GM18526 (cell line): Measurements from ENCODE around the gene CENPB.

Experiments
- POLR2A ChIP-seq: IDR thresholded peaks from 3 replicates; pipeline ENCODE4 v1.6.1; 2011; ENCODE audit not compliant: insufficient read length; ENCODE audit errors: extremely low read depth

The CENPB gene

DNA sequence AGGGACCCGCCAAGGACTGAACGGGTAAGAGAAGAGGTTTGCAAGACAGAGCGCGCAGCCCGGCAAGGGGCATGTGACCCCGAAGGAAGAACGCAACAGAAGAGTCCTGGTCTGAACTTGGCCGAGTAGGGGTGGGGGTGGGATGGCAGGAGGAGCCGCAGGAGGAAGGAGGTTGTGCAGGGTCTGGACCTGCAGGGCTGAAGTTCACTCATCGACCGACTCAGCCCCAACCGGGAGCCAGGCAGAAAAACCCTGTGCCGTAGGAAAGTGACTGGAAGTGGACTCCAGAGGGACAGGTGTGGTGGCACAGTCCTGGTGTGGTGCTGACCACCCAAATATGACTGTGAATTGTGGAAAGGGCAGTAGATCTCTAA lies 34.2 kb downstream of the CENPB start:
- TF ChIP-seq POLR2A, result no peak

GRCh38 chr20:3751675-3752385 lies 34.7 kb downstream of the CENPB start:
- TF ChIP-seq POLR2A, result no peak

DNA sequence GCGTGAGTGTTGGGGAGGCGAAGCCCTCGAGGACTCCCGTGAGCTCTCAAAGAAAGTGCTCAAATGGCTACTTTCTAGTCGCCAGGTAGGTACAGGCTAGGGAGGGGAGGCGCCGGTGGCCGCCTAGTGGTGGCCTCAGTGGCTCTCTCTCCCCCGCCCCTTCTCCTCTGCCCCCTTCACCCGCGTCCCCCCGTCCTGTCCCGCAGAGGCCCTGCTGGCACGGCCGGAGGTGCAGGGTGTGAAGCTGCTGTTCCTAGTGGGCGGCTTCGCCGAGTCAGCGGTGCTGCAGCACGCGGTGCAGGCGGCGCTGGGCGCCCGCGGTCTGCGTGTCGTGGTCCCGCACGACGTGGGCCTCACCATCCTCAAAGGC lies 35.2 kb downstream of the CENPB start:
- no peak for TF ChIP-seq POLR2A

GRCh38 chr20:3749689-3750531 lies 36.6 kb downstream of the CENPB start:
- TF ChIP-seq POLR2A, result no peak

DNA sequence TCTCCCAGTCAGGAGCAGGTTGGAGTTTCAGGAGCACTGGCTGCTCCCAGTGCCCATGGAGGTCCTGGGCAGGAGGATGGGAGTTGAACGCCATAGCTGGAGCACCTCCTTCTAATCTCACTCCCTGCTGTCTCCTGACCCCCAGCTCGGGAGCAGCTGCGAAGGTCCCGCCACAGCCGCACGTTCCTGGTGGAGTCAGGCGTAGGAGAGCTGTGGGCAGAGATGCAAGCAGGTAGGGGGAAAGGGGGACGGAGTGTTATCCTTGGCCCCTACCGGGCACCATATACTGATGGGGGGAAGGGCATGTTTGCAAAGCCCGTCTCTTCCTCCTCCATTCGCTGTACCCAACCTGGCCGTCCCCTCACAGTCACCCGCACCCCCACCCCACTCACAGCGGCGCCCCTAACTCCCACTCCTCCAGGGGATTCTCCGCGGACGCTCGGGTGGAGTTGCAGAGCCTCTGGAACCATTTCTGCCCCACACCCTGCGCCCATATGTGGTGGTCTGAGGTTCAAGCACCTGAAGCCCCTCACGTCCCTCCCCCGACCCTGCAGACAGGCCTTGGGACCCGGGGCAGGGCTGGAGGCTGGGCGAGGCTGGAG lies 37.4 kb downstream of the CENPB start:
- no peak for TF ChIP-seq POLR2A

DNA sequence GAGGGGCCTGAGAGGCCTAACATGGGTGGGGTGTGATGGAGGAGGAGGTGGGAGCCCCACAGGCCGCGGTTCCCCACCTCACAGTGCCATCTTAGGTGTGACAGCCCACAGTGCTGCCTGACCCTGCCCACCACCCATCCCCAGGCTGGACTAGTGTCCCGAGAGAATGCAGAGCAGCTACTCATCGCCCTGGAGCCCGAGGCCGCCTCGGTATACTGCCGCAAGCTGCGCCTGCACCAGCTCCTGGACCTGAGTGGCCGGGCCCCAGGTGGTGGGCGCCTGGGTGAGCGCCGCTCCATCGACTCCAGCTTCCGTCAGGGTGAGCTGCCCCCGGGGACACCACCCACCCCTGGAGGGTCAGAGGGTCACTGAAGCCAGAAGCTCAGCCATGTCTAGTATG lies 38.5 kb downstream of the CENPB start:
- no peak for TF ChIP-seq POLR2A

- no peak for TF ChIP-seq POLR2A
Measured at GRCh38 chr20:3747471-3747870, 39.1 kb downstream of the CENPB start.

DNA sequence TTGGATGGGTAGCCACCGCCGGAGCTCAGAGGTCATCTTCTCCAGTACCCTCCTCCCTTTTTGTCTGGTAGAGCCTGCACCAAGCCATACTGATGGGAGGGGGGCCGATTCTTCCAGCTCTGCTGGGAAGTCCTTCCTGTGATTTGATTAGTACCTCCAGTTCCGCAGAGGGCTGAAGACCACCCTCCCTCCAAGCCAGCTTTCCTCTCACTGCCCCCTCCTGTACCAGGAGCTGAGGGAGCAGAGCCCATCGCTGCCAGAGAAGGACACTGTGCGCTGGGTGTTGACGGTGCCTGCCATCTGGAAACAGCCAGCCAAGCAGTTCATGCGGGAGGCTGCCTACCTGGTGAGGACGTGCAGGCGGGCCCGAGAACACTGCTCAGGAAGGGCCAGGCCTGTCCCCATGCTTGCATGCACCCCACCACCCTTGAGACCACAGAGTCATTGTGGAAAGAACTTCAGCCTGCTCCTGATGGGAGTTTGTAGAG lies 40.8 kb downstream of the CENPB start:
- no peak for TF ChIP-seq POLR2A

- TF ChIP-seq POLR2A, result no peak
Measured at GRCh38 chr20:3744806-3745685, 41.5 kb downstream of the CENPB start.

GRCh38 chr20:3744037-3744436 lies 42.5 kb downstream of the CENPB start:
- TF ChIP-seq POLR2A, result no peak

DNA sequence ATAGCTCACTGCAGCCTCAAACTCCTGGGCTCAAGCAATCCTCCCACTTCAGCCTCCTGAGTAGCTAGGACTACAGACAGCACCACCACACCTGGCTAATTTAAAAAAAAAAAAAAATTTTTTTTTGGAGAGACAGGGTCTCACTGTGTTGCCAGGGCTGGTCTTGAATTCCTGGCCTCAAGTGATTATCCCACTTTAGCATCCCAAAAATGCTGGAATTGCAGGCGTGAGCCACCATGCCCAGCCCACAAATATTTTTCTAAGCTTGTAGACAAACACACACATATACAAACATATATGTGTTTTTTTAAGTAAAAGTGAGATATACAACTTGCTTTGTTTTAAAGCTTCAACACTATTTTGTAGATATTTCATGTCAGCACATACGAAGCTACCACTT lies 43.3 kb downstream of the CENPB start:
- no peak for TF ChIP-seq POLR2A

DNA sequence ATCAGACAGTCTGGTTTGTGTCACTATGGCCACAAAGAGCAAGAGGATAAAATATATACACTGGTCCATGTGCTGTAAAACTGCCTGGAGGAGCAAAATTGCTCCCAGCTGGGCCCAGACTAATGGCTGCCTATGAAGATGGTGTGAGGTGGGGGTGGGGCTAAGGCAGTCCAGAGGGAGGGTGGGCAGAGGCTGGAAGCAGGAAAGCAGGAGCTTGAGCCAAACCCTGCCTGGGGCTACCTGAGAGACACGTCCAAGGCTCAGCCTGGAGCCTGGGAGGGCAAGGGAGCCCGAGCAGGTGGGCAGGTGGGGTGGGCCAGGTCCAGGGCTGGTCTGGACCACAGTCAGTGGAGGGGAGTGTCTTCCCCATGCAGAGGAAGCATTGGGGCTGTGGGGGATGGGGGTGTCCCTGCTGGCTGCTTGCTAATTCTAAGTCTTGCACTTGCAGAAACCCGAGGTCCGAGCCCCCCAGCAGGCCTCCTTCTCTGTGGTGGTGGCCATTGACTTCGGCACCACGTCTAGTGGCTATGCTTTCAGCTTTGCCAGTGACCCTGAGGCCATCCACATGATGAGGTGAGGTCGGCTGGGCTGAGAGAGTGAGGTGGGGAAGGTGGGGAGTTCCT lies 44.6 kb downstream of the CENPB start:
- TF ChIP-seq POLR2A, result no peak

DNA sequence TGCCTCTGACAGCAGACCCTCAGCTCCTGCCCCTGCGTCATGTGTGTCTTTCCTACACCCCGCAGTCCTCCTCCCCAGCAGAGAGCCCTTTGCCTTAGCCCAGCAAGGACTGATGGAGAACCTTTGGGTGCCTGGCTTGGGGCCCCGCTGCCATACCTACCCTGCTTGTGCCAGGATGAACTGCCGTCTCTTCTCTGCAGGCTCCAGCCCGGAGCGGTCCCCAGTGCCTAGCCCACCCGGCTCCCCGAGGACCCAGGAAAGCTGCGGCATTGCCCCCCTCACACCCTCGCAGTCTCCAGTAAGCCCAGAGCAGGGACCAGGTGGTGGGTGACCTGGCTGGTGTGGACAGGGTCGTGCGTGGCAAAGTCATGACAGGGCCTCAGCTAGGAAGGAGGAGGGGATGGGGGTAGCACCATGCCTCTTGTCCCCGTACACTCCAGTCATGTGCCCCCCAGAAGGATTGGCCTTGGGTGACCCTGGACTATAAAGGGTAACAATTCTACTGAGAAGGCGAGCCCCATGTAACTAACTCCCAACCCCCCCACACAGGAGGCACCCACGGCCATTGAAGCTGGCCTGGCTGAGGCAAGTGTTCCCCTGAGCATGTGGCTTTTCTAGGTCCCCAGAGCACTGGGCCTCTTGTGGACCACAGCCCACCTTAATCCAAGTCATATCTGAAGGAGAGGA lies 45.8 kb downstream of the CENPB start:
- no peak for TF ChIP-seq POLR2A

GRCh38 chr20:3739926-3740451 lies 46.6 kb downstream of the CENPB start:
- TF ChIP-seq POLR2A, result no peak
